K562 (cell line): ENCODE results near the gene AFF1. TPM values are rescaled to one million over a fixed set of nuclear protein-coding genes. Genes with fewer than 3 reads are reported as not detected.

Experiments used
- CSDE1 ChIP-seq, 2 experiments: fragments of 450-650 bp; IDR thresholded peaks; 2 replicates each; pipeline ENCODE4 v1.6.1; 2016; ENCODE audit warnings: mild to moderate bottlenecking in 1 of 2
- DACH1 ChIP-seq: fragments of 450-650 bp; IDR thresholded peaks from 2 replicates; pipeline ENCODE4 v1.6.1; 2018; ENCODE audit not compliant: partially characterized antibody
- DPF2 ChIP-seq: fragments of 450-650 bp; IDR thresholded peaks from 2 replicates; pipeline ENCODE4 v1.6.1; 2016
- ESRRA ChIP-seq: fragments of 450-650 bp; IDR thresholded peaks from 2 replicates; pipeline ENCODE4 v1.6.1; 2014; ENCODE audit warnings: low read depth, mild to moderate bottlenecking, moderate library complexity, borderline replicate concordance
- FOXA3 ChIP-seq, 2 experiments: fragments of 450-650 bp in 1 of 2; sonication (generic) in 1 of 2; formaldehyde crosslinking; IDR thresholded peaks in 1 of 2; conservative IDR thresholded peaks in 1 of 2; 2 replicates each; pipeline versions ENCODE4 v1.4.0 to v1.8.0; 2020 to 2022; ENCODE audit warnings: mild to moderate bottlenecking in 2 of 2, missing genetic modification reagents in 1 of 2
- KDM2B ChIP-seq: fragments of 250-450 bp; sonication (Bioruptor Pico); IDR thresholded peaks from 2 replicates; pipeline ENCODE4 v1.8.0; 2021; ENCODE audit warnings: mild to moderate bottlenecking, moderate library complexity
- KLF16 ChIP-seq: IDR thresholded peaks from 2 replicates; pipeline ENCODE4 v1.6.1; 2016; ENCODE audit warnings: antibody characterized with exemption
- LARP7 ChIP-seq: fragments of 450-650 bp; IDR thresholded peaks from 2 replicates; pipeline ENCODE4 v1.6.1; 2016
- MYNN ChIP-seq, 2 experiments: sonication (generic); formaldehyde crosslinking in 1 of 2; IDR thresholded peaks; 2 replicates each; pipeline versions ENCODE4 v1.5.0 to v1.6.1; 2016 to 2020; ENCODE audit warnings: antibody characterized with exemption in 1 of 2, missing genetic modification reagents in 1 of 2
- NUFIP1 ChIP-seq: fragments of 450-650 bp; IDR thresholded peaks from 2 replicates; pipeline ENCODE4 v1.6.1; 2018; ENCODE audit not compliant: partially characterized antibody
- POLR2H ChIP-seq: IDR thresholded peaks from 2 replicates; pipeline ENCODE4 v1.6.1; 2016; ENCODE audit warnings: missing genetic modification characterization, low read depth, mild to moderate bottlenecking, control low read depth, missing compliant biosample characterization, moderate library complexity
- RAD51 ChIP-seq: fragments of 450-650 bp; IDR thresholded peaks from 2 replicates; pipeline ENCODE4 v1.7.1; 2016; ENCODE audit warnings: low read depth, mild to moderate bottlenecking, borderline replicate concordance
- RBFOX2 ChIP-seq: fragments of 200-400 bp; formaldehyde crosslinking; IDR thresholded peaks from 2 replicates; pipeline ENCODE4 v1.6.1; 2017; ENCODE audit warnings: low read depth, mild to moderate bottlenecking, low read length, moderate library complexity
- SMARCA5 ChIP-seq: fragments of 450-650 bp; IDR thresholded peaks from 2 replicates; pipeline ENCODE4 v1.6.1; 2016
- polyA plus RNA-seq, 8 experiments: library from polyadenylated mRNA; depleted of rRNA in 4 of 8; stranded (reverse) in 5 of 8; unstranded in 3 of 8; fragments of >200 nt; fragmentation: Nextera tagmentation in 2 of 8; fragmentation: Illumina TruSeq in 1 of 8; extraction: Ambion mirVana in 2 of 8; extraction: Trizol in 1 of 8; gene quantifications; 2 replicates each; pipeline versions ENCODE4 v1.2.1 to v1.2.3, GENCODE V29; 2011 to 2014; ENCODE audit warnings: inconsistent platforms in 1 of 8, missing spikeins in 1 of 8
- total RNA-seq, 7 experiments: library from RNA; depleted of rRNA in 6 of 7; stranded (reverse); fragments of >200 nt in 6 of 7; fragmentation: Illumina TruSeq in 2 of 7; extraction: Trizol in 2 of 7; gene quantifications; 2 replicates each; pipeline versions ENCODE4 v1.2.1 to v1.2.3, GENCODE V29; 2011 to 2021; ENCODE audit warnings: low replicate concordance in 1 of 7
- TF ChIP-seq, protein P1 (sequence below): fragments of 450-650 bp; IDR thresholded peaks from 2 replicates; pipeline ENCODE4 v1.6.1; 2016; ENCODE audit warnings: borderline replicate concordance
- TF ChIP-seq, protein P2 (sequence below), 3 experiments: IDR thresholded peaks in 2 of 3; conservative IDR thresholded peaks in 1 of 3; 2 replicates each; pipeline ENCODE4 v1.5.1; 2011 to 2012; ENCODE audit warnings: low read length in 3 of 3, mild to moderate bottlenecking in 3 of 3, control low read depth in 2 of 3, improper control_type of control experiment in 1 of 3, inconsistent platforms in 1 of 3, low read depth in 1 of 3, mixed read lengths in 1 of 3, moderate library complexity in 1 of 3; ENCODE audit not compliant: insufficient read depth in 2 of 3
- TF ChIP-seq, protein P3 (sequence below): fragments of 200-800 bp; sonication (Bioruptor generic); IDR thresholded peaks from 2 replicates; pipeline ENCODE4 v1.6.1; 2017; ENCODE audit warnings: missing genetic modification characterization, missing compliant biosample characterization
- TF ChIP-seq, protein P4 (sequence below): fragments of 450-650 bp; IDR thresholded peaks from 2 replicates; pipeline ENCODE4 v1.6.1; 2018; ENCODE audit not compliant: partially characterized antibody

Gene AFF1
- total and polyA plus RNA-seq, 9 of the 15 experiments (the other 6 are each of a cell fraction or from before 2014, with no cell fraction given) = 4.1 to 47.5 (median 17.2) TPM

DNA sequence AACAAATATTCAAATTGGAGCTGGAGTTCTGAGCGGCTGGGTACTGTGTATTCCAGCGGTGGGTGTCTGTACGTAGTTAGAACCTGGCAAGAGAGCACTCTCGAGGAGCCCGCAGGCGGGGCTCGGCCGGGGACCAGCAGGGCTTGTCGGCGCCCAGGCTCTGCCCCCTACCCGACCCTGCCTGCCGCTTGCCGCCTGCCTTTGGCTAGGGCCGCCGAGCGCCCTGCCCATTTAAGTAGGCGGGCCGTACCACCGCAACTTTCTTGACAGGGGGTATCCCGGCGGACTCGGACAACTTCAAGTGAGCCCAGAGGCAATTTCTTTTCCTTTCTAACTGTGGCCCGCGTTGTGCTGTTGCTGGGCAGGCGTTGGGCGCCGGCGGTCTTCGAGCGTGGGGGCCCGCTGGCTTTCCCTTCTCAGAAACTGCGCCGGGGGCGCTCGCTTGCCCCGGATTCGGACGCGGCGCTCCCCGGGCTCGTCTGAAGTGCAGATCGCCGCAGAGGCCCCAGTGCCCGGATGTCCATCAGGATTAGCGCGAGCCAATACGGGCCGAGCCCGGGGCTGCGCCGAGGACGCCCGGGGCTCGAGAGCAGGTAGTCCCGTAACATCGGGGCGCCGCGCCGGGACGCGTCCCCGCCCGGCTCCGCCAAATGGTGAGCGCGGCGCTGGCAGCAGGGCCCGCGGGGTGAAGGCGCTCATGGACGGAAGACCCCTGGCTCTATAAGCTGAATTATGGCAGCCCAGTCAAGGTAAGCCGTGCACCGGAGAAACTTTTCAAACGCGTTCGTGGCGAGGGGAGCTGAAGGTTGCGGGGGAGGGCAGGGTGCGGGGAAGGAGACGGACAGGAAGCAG, 72.1 kb downstream of the AFF1 start (continued):
- TF ChIP-seq, protein P1, sequence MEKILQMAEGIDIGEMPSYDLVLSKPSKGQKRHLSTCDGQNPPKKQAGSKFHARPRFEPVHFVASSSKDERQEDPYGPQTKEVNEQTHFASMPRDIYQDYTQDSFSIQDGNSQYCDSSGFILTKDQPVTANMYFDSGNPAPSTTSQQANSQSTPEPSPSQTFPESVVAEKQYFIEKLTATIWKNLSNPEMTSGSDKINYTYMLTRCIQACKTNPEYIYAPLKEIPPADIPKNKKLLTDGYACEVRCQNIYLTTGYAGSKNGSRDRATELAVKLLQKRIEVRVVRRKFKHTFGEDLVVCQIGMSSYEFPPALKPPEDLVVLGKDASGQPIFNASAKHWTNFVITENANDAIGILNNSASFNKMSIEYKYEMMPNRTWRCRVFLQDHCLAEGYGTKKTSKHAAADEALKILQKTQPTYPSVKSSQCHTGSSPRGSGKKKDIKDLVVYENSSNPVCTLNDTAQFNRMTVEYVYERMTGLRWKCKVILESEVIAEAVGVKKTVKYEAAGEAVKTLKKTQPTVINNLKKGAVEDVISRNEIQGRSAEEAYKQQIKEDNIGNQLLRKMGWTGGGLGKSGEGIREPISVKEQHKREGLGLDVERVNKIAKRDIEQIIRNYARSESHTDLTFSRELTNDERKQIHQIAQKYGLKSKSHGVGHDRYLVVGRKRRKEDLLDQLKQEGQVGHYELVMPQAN = peak; percentile 67; the same call in 1 of the 2 replicates
- TF ChIP-seq DACH1 (no peak), POLR2H (peak; percentile 98), NUFIP1 (no peak), RAD51 (peak; percentile 39; the same call in 1 of the 2 replicates), KLF16 (peak; percentile 30; the same call in 1 of the 2 replicates), KDM2B (CRISPR knock-in tag) (peak; percentile 80; the same call in 1 of the 2 replicates), MYNN (IDR thresholded peaks at IDR 0.05) (peak; percentile 39), MYNN (CRISPR knock-in tag; IDR thresholded peaks at IDR 0.05) (no peak), FOXA3 (CRISPR knock-in tag; conservative IDR thresholded peaks at IDR 0.05 in 1 of 2, IDR thresholded peaks at IDR 0.05 in 1 of 2) (peak in 1 of 2 experiments; percentile 59; a peak in 1 of 4 replicates), LARP7 (no peak; the same call in 1 of the 2 replicates), ESRRA (peak; percentile 66; the same call in 1 of the 2 replicates), DPF2 (peak; percentile 85), CSDE1 (IDR thresholded peaks at IDR 0.05) (peak in 1 of 2 experiments; percentile 68; a peak in 2 of 4 replicates), SMARCA5 (peak; percentile 32; the same call in 1 of the 2 replicates), RBFOX2 (peak; percentile 100)
- TF ChIP-seq, protein P2, sequence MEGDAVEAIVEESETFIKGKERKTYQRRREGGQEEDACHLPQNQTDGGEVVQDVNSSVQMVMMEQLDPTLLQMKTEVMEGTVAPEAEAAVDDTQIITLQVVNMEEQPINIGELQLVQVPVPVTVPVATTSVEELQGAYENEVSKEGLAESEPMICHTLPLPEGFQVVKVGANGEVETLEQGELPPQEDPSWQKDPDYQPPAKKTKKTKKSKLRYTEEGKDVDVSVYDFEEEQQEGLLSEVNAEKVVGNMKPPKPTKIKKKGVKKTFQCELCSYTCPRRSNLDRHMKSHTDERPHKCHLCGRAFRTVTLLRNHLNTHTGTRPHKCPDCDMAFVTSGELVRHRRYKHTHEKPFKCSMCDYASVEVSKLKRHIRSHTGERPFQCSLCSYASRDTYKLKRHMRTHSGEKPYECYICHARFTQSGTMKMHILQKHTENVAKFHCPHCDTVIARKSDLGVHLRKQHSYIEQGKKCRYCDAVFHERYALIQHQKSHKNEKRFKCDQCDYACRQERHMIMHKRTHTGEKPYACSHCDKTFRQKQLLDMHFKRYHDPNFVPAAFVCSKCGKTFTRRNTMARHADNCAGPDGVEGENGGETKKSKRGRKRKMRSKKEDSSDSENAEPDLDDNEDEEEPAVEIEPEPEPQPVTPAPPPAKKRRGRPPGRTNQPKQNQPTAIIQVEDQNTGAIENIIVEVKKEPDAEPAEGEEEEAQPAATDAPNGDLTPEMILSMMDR (IDR thresholded peaks at IDR 0.05 in 2 of 3, conservative IDR thresholded peaks at IDR 0.05 in 1 of 3; ENCODE audit: insufficient read depth in 2 of 3, low read depth in 1 of 3, low read length in 3 of 3) = peak in 2 of 3 experiments; percentile 5 to 43; a peak in 3 of 6 replicates
- TF ChIP-seq, protein P3, sequence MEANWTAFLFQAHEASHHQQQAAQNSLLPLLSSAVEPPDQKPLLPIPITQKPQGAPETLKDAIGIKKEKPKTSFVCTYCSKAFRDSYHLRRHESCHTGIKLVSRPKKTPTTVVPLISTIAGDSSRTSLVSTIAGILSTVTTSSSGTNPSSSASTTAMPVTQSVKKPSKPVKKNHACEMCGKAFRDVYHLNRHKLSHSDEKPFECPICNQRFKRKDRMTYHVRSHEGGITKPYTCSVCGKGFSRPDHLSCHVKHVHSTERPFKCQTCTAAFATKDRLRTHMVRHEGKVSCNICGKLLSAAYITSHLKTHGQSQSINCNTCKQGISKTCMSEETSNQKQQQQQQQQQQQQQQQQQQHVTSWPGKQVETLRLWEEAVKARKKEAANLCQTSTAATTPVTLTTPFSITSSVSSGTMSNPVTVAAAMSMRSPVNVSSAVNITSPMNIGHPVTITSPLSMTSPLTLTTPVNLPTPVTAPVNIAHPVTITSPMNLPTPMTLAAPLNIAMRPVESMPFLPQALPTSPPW (CRISPR knock-in tag) = peak; percentile 70
- TF ChIP-seq, protein P4, sequence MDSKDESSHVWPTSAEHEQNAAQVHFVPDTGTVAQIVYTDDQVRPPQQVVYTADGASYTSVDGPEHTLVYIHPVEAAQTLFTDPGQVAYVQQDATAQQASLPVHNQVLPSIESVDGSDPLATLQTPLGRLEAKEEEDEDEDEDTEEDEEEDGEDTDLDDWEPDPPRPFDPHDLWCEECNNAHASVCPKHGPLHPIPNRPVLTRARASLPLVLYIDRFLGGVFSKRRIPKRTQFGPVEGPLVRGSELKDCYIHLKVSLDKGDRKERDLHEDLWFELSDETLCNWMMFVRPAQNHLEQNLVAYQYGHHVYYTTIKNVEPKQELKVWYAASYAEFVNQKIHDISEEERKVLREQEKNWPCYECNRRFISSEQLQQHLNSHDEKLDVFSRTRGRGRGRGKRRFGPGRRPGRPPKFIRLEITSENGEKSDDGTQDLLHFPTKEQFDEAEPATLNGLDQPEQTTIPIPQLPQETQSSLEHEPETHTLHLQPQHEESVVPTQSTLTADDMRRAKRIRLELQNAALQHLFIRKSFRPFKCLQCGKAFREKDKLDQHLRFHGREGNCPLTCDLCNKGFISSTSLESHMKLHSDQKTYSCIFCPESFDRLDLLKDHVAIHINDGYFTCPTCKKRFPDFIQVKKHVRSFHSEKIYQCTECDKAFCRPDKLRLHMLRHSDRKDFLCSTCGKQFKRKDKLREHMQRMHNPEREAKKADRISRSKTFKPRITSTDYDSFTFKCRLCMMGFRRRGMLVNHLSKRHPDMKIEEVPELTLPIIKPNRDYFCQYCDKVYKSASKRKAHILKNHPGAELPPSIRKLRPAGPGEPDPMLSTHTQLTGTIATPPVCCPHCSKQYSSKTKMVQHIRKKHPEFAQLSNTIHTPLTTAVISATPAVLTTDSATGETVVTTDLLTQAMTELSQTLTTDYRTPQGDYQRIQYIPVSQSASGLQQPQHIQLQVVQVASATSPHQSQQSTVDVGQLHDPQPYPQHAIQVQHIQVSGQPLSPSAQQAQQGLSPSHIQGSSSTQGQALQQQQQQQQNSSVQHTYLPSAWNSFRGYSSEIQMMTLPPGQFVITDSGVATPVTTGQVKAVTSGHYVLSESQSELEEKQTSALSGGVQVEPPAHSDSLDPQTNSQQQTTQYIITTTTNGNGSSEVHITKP = peak; percentile 100
